Upper lobe of right lung (tissue), 1 donor: Measurements from ENCODE around the gene MOSPD2. TPM values are rescaled to one million over a fixed set of nuclear protein-coding genes. Genes with fewer than 3 reads are reported as not detected.

ENCODE experiments used
- ATAC-seq: fragments of 200-7000 bp; cut with Tn5 transposase; one replicate; pipeline ENCODE4 v1.9.1; 2020; ENCODE audit warnings: mild to moderate bottlenecking, moderate library complexity
- DNase-seq: peaks from one replicate; pipeline ENCODE4 v3.0.0-alpha.2; 2020
- H3K27ac ChIP-seq: fragments of 200-600 bp; one replicate; pipeline ENCODE4 v1.8.0; 2022
- H3K27me3 ChIP-seq: fragments of 200-600 bp; one replicate; pipeline ENCODE4 v1.8.0; 2022; ENCODE audit warnings: mild to moderate bottlenecking
- H3K36me3 ChIP-seq: fragments of 200-600 bp; one replicate; pipeline ENCODE4 v1.8.0; 2022
- H3K4me1 ChIP-seq: fragments of 200-600 bp; one replicate; pipeline ENCODE4 v1.8.0; 2022
- H3K4me3 ChIP-seq: fragments of 200-600 bp; one replicate; pipeline ENCODE4 v1.8.0; 2022; ENCODE audit warnings: mild to moderate bottlenecking
- H3K9me3 ChIP-seq: fragments of 200-600 bp; one replicate; pipeline ENCODE4 v1.8.0; 2022
- intact Hi-C: fragments of 100-400 bp; cut with DNase I; formaldehyde crosslinking; loops from one replicate; pipeline ENCODE4 v1.11.0; 2022
- total RNA-seq: library from RNA; stranded (reverse); fragmentation: NEBNext Ultra II Directional; extraction: Animal tissue kit (Norgen Biotek cat#: 25700); gene quantifications from one replicate; pipeline ENCODE4 v1.2.1, GENCODE V29; 2021
- TF ChIP-seq, protein P1 (sequence below): fragments of 200-600 bp; IDR thresholded peaks from one replicate; pipeline ENCODE4 v1.8.0; 2022; ENCODE audit warnings: antibody characterized with exemption
- donor health status: DM: no; HTN: yes; CAD: no; lungs with severe emphysema.

MOSPD2 gene
- total RNA-seq, 1 donor from 2014 or later, result 34.3 TPM

DNA sequence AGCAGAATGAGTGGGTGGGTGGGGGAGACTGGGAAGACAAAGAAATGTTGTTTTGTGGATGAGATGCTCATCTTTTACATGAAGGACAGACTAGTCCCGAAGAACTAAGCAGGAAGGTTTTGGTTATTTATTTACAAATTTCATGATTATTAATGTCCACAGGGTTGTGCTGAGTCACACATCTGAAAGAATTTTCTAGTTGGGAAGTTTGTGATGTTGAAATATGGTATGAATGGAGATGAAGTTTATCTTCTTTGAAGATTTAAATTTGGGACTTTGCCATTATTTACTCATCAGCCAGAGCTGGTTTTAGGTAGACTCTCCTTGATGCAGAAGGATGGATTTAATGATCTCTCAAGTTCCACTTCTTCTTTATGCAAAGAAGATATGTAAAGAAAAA lies 75.5 kb downstream of the MOSPD2 start:
- intact Hi-C loops, result no loop called here
- H3K27ac ChIP-seq, result no peak overlapping the region
- TF ChIP-seq, protein P1, sequence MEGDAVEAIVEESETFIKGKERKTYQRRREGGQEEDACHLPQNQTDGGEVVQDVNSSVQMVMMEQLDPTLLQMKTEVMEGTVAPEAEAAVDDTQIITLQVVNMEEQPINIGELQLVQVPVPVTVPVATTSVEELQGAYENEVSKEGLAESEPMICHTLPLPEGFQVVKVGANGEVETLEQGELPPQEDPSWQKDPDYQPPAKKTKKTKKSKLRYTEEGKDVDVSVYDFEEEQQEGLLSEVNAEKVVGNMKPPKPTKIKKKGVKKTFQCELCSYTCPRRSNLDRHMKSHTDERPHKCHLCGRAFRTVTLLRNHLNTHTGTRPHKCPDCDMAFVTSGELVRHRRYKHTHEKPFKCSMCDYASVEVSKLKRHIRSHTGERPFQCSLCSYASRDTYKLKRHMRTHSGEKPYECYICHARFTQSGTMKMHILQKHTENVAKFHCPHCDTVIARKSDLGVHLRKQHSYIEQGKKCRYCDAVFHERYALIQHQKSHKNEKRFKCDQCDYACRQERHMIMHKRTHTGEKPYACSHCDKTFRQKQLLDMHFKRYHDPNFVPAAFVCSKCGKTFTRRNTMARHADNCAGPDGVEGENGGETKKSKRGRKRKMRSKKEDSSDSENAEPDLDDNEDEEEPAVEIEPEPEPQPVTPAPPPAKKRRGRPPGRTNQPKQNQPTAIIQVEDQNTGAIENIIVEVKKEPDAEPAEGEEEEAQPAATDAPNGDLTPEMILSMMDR, result no peak
- H3K9me3 ChIP-seq, result no peaks in the 10 kb centered on the region
- ATAC-seq (no peak), DNase-seq (no peak)
- no peaks in the 10 kb centered on the region for H3K4me1 ChIP-seq
- H3K36me3 ChIP-seq, result no peaks in the 10 kb centered on the region
- H3K4me3 ChIP-seq, result no peak overlapping the region
- no peaks in the 10 kb centered on the region for H3K27me3 ChIP-seq

DNA sequence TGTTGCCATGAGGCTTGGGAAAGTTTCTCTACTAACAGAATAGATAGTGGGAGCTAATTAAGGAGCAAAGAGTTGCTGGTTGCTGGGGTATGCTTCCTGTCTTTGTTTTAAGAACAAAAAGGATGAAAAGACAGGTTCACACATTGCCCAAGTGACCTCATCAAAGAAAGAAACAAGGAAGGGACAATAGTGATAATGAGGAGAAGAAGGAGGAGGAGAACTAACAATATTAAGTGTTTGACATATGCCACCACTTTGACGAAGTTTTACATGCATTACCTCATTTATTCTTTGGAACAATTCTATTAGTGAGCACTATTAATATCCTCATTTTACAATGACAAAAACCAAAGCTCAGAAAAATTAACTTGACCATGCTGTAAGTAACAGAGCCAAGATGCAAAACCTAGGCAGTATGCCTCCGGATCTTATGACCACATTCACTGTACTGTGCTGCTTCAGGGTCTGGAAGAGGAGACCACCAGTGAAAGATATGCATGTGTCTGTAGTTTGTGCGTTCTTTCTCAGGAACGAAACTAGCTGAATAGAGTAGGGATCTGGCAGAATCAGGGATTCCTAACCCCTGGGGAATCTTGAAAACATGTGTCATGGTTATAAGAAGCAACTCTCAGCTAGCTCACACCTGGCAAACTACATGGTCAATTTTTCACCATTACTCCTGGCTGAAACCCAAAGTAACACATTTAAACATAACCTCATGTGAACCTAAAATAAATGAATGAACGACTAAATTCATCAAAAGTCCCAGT lies 83.8 kb downstream of the MOSPD2 start:
- no peaks in the 10 kb centered on the region for H3K4me1 ChIP-seq
- ATAC-seq, result no peak
- H3K27ac ChIP-seq, result no peak overlapping the region
- intact Hi-C loops, result no loop called here
- TF ChIP-seq, protein P1, result no peak
- no peak overlapping the region for H3K4me3 ChIP-seq
- no peak for DNase-seq
- no peaks in the 10 kb centered on the region for H3K36me3 ChIP-seq
- no peaks in the 10 kb centered on the region for H3K9me3 ChIP-seq
- no peaks in the 10 kb centered on the region for H3K27me3 ChIP-seq

DNA sequence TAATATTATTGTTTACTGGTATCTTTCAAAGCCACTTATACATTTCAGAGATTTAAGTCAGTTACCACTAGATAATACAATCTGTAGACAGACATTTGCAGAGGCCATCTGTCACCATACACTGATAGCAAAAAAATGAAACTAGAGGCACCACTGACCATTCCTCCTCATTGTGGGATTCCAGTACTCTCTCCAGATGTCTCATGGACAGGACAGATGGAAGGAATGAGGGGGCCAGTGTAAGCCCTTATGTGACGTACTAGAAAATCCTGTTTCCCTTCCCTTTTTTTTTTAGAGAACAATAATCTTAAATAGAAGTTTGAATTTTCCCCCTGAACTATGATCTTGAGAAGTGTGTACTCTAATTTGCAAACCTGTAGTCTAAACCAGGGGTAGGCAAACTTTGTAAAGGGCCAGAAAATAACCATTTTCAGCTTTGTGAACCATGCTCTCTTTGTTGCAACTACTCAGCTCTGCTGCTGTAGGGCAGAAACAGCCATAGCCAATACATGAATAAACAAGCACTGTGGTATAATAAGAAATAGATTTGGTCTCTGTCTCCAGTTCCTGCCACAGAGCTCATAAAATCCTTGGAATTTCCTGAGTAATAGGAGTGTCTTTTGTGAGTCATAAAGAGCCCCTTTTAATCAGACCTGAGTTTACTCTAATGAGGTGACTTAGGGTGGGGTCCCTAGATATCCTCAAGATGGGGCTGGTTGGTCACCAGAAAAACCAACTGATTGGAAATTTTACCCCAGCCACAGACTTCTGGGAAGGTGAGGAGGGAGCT lies 90.4 kb downstream of the MOSPD2 start:
- intact Hi-C loops, result no loop called here
- H3K27me3 ChIP-seq, result no peaks in the 10 kb centered on the region
- no peaks in the 10 kb centered on the region for H3K4me1 ChIP-seq
- DNase-seq (no peak), ATAC-seq (no peak)
- H3K36me3 ChIP-seq, result no peaks in the 10 kb centered on the region
- H3K4me3 ChIP-seq, result no peak overlapping the region
- TF ChIP-seq, protein P1, result no peak
- no peaks in the 10 kb centered on the region for H3K9me3 ChIP-seq
- H3K27ac ChIP-seq, result no peak overlapping the region

DNA sequence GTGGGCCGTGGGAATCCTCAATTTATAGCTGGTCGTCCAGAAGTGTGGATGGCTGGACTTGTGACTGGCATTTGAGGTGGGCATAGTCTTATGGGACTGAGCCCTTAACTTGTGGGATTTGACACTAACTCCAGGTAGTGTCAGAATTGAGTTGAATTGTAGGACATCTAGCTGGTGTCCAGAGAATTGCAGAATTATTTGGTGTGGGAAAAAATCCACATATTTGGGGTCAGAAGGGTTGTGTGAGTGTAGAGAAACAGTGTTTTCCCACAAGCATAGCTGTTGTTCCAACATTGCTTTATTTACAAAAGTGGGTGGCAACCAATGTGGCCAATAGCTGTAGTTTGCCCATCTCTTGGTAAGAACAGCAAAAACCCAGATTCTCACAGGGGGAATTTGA lies 91.3 kb downstream of the MOSPD2 start:
- intact Hi-C loops, result no loop called here
- TF ChIP-seq, protein P1, result no peak

More for the DNA sequence above, 91.3 kb downstream of the MOSPD2 start:
- Histone ChIP-seq H3K27me3 (no peaks in the 10 kb centered on the region), H3K36me3 (no peaks in the 10 kb centered on the region), H3K4me1 (no peaks in the 10 kb centered on the region), H3K9me3 (no peaks in the 10 kb centered on the region), H3K4me3 (no peak overlapping the region), H3K27ac (no peak overlapping the region)
- ATAC-seq, result no peak
- DNase-seq, result no peak

Other genes with a start within 250 kb of the MOSPD2 start
- gene FANCB, start 352 bp upstream of the MOSPD2 start, total RNA-seq, result 1.2 TPM